GM19395 (cell line): ENCODE measurements around the gene ARHGAP27.

ENCODE experiments used
- ATAC-seq: cut with Tn5 transposase; IDR thresholded peaks from one replicate; pipeline ENCODE4 v1.9.1; 2021; ENCODE audit warnings: mild to moderate bottlenecking, moderate library complexity; ENCODE audit not compliant: unreplicated experiment

ARHGAP27 gene

DNA sequence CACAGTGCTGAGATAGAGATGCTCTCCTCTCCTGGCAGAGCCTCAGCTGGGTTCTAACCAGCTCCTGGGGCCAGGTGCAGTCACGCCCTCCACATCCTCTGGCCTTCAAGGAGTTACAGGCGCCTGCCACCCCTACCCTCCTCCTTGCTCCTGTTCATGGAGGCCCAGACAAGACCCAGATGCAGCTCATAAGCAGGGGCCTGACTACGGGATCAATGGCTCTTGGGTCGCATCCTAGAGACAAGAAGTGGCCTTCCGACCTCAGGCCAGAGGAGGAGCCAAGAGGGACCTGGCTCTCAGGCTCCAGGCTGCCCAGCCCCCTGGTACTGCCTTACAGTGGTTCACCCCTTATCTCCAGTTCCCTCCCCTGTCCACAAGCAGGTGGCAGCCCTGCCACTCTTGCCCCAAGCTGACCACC, 23.0 kb downstream of the ARHGAP27 start:
- no peak for ATAC-seq

DNA sequence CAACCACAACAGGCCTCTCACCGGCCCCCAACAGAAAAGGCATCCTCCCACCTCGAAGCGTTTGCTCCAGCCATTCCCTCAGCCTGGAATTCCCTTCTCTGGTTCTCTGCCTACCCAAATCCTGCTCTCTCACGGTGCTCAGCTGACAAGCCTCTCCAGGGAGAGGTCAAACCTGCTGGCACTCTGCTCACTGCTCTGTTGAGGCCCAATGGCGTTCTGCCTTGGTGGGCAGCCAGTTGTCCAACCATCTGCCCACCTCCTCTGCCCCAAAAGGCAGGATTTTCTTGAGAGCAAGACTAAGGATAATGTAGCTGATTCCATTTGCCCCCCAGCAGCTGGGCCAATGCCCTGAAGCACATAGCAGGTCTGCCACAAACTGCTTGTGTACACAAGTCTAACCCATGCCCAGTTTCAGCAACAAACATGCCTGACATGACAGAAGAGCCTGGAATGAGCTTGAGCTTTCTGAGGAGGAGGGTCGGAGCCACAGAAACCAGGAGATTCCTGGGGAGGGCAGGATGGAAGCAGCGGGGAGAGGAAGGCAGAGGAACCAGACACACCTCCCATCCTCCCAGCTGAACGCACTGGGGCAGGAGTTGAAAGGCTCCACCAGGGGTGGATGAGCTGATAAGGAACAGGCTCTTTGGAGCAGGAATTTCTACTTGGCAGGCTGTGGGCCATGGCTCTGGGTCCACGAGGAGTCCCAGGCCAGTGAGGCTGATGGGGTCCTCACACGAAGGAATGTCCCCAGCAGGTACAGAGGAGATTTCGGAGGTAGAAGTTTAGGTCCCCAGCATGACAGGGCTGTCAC, 23.9 kb downstream of the ARHGAP27 start:
- no peak for ATAC-seq

DNA sequence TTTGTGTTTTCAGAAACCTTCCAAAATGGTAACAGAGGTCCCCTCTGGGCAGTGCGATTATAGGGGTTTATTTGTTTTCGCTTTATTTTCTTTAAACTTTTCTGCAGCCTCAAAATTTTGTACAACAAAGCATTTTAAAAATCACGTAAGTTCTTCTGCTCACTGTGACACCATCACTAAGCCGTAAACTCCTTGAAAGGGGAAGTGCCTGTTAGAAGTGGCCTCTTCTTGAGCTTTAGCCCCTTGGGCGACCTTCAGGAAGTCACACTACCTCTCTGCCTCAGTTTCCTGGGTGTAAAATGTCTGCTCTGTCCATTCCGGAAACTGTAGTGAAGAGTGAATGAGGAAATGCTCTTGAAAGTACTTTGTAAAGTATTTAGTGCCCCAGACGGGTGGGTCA, 26.6 kb downstream of the ARHGAP27 start:
- ATAC-seq, result no peak

GRCh38 chr17:45405250-45406086, 27.2 kb downstream of the ARHGAP27 start:
- ATAC-seq, result no peak

- no peak for ATAC-seq
These were observed 27.8 kb downstream of the ARHGAP27 start for GRCh38 chr17:45404870-45405249.

GRCh38 chr17:45403906-45404490, 28.7 kb downstream of the ARHGAP27 start:
- no peak for ATAC-seq

GRCh38 chr17:45402916-45403315, 29.8 kb downstream of the ARHGAP27 start:
- ATAC-seq, result no peak

DNA sequence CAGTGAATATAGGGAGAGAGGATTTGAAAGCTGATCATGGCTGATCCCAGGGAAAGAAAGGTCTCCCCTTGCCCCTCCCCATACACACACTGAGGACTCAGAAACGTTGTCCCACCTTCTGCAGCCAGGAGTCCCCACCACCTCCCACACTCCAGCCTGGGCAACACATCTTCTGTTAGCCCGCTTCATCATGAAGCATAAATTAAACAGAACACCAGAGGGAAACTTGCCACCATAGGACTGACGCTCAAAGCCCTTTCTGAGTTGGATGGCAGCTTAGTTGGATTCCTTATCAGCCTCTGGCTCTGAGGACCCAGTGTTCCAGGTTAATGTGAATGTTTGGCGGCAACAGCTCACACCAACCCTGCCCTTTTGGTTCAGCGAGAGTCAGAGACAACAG, 33.9 kb downstream of the ARHGAP27 start:
- ATAC-seq, result no peak

GRCh38 chr17:45397796-45398195, 34.9 kb downstream of the ARHGAP27 start:
- no peak for ATAC-seq

DNA sequence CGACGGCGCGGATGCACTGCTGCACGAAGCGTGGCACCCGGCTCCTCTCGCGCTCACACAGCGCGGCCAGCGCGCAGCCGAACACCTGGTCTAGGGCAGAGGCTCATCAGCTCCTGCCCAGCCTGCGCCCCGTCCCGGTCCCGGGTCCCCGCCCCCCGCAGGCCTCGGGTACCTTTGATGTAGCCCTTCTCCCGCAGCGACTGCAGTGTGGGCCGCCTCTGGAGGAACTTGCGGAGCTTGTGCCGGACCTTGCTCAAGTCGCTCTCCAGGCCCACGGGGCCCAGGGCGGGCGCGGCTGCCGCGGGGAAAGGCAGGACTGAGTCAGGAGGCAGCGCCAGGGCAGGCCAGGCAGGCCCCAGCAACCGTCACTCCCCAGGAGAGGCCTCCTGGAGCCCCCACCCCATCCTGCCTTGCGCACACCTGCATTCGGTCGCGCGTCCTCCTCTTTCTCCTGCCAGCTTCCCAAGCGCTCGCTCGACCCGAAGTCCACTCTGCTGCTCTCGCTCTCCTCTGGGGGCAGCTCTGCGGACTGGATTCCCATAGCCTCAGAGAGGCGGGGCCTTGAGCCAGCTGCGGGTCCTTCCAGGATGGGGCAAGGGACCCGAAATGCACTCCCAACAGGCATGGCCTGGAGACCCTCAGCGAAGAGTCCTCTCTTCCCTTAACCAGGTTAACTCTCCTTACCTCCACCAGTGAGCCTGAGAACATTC, 36.0 kb downstream of the ARHGAP27 start:
- ATAC-seq, result no peak

- ATAC-seq, result no peak
These were observed 36.9 kb downstream of the ARHGAP27 start for GRCh38 chr17:45395569-45396415.

- no peak for ATAC-seq
These were observed 37.6 kb downstream of the ARHGAP27 start for GRCh38 chr17:45394913-45395568.

DNA sequence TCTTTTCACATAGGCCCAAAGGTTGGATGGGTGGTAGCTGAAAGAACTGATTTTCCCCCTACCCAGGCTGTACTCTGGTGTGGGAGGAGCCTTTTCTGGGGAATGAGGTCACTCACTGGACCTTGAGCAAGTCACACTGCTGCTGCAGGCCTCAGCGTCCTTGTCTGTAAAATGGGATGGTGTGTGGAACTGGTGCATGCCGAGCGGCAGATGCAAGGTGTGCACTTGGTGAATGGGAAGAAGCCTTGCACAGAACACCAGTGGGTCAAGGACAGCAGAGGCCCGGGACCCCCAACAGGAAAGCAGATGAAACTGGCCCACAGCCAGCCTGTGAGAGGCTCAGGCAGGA, 38.1 kb downstream of the ARHGAP27 start:
- ATAC-seq, result no peak

- no peak for ATAC-seq
These were observed 38.6 kb downstream of the ARHGAP27 start for GRCh38 chr17:45394091-45394490.

- ATAC-seq, result no peak
These were observed 39.3 kb downstream of the ARHGAP27 start for GRCh38 chr17:45393411-45393810.

DNA sequence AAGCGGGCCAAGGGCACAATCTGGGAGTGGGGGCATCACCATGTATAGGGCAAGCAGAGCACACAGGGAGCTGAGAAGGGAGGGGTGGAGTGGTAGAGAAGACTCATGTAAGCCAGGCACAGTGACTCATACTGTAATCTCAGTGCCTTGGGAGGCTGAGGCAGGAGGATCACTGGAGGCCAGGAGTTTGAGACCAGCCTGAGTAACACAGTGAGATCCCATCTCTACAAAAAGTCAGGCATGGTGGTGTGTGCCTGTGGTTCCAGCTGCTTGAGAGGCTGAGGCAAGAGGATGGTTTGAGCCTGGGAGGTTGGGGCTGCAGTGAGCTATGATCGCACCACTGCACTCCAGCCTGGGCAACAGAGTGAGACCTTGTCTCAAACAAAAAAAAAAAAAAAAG, 40.8 kb downstream of the ARHGAP27 start:
- ATAC-seq, result no peak

DNA sequence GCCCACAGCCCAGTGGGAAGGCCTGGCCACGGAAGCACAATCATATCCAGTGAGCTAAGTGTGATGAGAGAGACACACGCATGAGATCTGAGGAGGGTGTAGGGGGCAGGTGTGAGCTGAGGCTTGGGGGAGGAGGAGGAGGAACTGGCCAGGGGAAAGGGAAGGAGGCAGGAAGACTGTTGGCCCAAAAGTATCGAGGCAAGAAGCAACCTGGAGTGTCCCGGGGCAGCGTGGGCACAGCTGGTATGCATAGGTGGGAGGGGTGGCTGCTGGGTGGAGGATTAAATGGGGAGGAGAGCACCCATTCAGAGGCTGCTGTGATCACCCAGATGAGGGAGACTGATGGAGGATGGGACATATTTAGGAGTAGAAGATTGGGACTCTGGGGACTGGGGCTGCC, 41.4 kb downstream of the ARHGAP27 start:
- no peak for ATAC-seq

- ATAC-seq, result no peak
These were observed 43.3 kb downstream of the ARHGAP27 start for GRCh38 chr17:45389354-45389753.

DNA sequence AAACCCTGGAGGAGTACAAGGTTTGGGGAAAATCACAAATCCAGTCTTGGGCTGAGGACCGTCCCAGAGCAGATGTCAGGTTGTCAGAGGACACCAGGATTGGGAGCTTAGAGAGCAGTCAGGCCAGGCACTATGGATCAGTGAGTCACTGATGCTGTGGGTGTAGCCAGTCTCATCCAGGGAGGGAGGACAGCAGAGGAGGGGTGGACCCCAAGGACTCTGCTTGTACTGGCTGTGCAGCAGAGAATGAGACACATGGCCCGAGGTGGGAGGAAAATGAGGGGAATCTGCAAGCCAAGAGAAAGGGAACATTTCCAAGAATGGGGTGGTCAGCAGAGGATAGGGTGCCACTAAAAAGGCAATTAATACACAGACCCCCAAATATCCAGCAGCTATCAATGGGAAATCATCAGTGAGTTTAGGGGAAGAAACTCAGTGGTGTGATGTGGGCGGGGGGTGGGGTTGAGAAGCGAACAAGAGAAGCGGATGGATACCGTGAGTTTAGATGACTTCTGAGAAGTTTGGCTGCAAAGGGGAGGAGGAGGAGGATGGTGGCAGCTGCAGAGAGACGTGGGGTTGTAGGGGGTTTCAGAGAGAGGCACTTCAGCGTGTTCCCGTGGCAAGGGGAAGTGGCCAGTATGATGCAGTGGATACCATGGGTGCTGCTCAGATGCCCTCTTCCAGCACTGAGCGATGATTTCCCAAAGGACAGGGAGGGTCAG, 43.9 kb downstream of the ARHGAP27 start:
- no peak for ATAC-seq
